ENCODE data around the gene TEX14.
"Not testable (repeated sequence)": the region's sequence is repeated elsewhere in the genome, so short reads cannot be mapped to it uniquely, and the experiment has no call there.

The TEX14 gene

GRCh38 chr17:58688521-58688920, 3.3 kb downstream of the TEX14 start:
- no peak for DNase-seq (ENCODE audit: low spot score)

- DNase-seq (ENCODE audit: low spot score): no peak
Measured at GRCh38 chr17:58686980-58687379, 4.9 kb downstream of the TEX14 start.

- not testable (repeated sequence) for DNase-seq (ENCODE audit: low spot score)
Measured at GRCh38 chr17:58684462-58684861, 7.4 kb downstream of the TEX14 start.

GRCh38 chr17:58684003-58684402, 7.8 kb downstream of the TEX14 start:
- no peak for DNase-seq (ENCODE audit: low spot score)

- DNase-seq (ENCODE audit: low spot score): no peak
Measured at GRCh38 chr17:58680038-58680369, 11.8 kb downstream of the TEX14 start.

GRCh38 chr17:58679263-58680037, 12.4 kb downstream of the TEX14 start:
- no peak for DNase-seq (ENCODE audit: low spot score)

GRCh38 chr17:58678287-58678686, 13.6 kb downstream of the TEX14 start:
- DNase-seq (ENCODE audit: low spot score): not testable (repeated sequence)

- peak; percentile 48 for DNase-seq (ENCODE audit: low spot score)
Measured at GRCh38 chr17:58677194-58677880, 14.5 kb downstream of the TEX14 start.

- no peak for DNase-seq (ENCODE audit: low spot score)
Measured at GRCh38 chr17:58671969-58672368, 19.9 kb downstream of the TEX14 start.

GRCh38 chr17:58669853-58670252, 22.0 kb downstream of the TEX14 start:
- no peak for DNase-seq (ENCODE audit: low spot score)

- DNase-seq (ENCODE audit: low spot score): no peak
Measured at GRCh38 chr17:58668598-58668935, 23.3 kb downstream of the TEX14 start.

- no peak for DNase-seq (ENCODE audit: low spot score)
Measured at GRCh38 chr17:58667934-58668597, 23.8 kb downstream of the TEX14 start.

- DNase-seq (ENCODE audit: low spot score): peak; percentile 11
Measured at GRCh38 chr17:58666858-58667267, 25.0 kb downstream of the TEX14 start.

GRCh38 chr17:58665946-58666857, 25.6 kb downstream of the TEX14 start:
- no peak for DNase-seq (ENCODE audit: low spot score)

GRCh38 chr17:58664302-58664701, 27.5 kb downstream of the TEX14 start:
- no peak for DNase-seq (ENCODE audit: low spot score)

GRCh38 chr17:58661499-58661898, 30.3 kb downstream of the TEX14 start:
- no peak for DNase-seq (ENCODE audit: low spot score)

- no peak for DNase-seq (ENCODE audit: low spot score)
Measured at GRCh38 chr17:58660621-58661020, 31.2 kb downstream of the TEX14 start.

- not testable (repeated sequence) for DNase-seq (ENCODE audit: low spot score)
Measured at GRCh38 chr17:58659714-58660084, 32.1 kb downstream of the TEX14 start.

GRCh38 chr17:58658804-58659713, 32.8 kb downstream of the TEX14 start:
- DNase-seq (ENCODE audit: low spot score): peak; percentile 75

- not testable (repeated sequence) for DNase-seq (ENCODE audit: low spot score)
Measured at GRCh38 chr17:58657962-58658803, 33.7 kb downstream of the TEX14 start.
